Measurements from ENCODE around the gene CERS1.

The CERS1 gene

DNA sequence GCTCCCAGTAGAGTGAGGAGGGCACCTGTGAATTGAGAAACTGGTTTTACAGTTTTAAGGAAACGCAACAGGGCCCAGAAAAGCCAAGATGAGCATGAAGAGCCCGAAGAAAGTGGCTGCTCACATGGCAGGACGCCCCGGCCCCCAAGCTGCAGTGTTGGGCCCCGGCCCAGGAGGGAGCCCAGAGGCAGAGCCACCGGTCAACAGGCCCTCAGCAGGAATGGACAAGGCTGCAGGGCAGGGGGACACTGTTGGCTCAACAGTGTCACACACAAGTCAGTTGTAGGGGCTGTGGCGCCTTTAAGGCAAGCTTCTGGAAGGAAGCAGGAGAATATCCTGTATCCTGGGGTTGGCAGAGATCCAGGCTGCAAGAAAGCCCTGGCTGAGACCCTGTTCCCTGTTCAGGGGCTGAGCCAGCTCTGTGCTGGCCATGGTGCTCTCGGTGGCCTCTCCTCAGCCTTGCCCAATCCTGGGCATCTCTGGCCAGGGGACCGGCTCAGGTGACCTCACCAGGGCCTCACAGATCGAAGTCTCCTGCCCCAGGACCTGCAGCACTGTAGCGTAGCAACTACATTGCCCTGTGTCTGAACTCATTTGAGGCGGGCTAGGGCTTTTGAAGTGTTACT, 36.2 kb downstream of the CERS1 start:
- H3K4me3 ChIP-seq (ENCODE audit: low read length): no peak overlapping the region
- H3K27me3 ChIP-seq (ENCODE audit: insufficient read depth, low read length): no peaks in the 10 kb centered on the region
- H2AFZ ChIP-seq (ENCODE audit: low read depth, low read length): no peak overlapping the region
- no peaks in the 10 kb centered on the region for H3K9me3 ChIP-seq (ENCODE audit: low read length)
- H3K36me3 ChIP-seq (ENCODE audit: insufficient read depth, low read length): peaks cover 89% of the 10 kb centered on the region
- peaks cover 6% of the 10 kb centered on the region for H3K4me1 ChIP-seq (ENCODE audit: insufficient read depth, low read length)

DNA sequence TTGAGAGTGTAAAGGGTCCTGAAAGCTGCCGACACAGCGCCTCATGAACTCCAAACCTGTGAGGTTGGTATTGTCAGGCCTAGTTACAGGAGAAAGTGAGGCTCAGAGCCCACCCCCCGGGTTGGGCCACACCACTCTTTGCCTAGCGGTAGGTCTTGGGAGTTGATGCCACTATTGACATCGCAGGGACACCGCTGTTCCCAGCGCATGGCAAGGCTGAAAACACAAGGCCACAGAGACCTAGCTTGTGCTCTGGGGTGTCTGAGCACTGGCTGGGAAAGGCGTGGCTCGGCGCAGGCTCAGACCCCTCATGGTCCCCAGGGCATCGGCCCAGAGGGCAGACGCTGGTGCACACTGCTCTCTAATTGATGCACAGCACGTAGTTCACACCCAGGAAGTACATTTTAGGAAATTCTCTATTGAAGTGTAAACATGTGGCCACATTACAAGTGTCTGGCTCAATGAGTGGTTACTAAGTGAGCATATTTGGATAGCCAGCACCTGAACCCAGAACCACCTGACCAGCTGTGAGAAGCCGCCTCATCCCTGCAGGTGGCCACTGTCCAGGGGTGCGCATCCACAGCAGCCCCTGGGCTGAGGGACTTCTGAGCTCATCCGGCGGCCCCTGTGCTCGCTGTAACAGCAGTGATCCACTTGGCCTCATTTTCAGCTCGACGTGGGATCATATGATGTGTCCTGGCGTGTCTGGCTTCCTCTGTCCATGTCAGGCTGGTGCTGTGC, 36.9 kb downstream of the CERS1 start:
- no peaks in the 10 kb centered on the region for H3K9me3 ChIP-seq (ENCODE audit: low read length)
- no peak overlapping the region for H3K4me3 ChIP-seq (ENCODE audit: low read length)
- H3K27me3 ChIP-seq (ENCODE audit: insufficient read depth, low read length): no peaks in the 10 kb centered on the region
- peaks cover 92% of the 10 kb centered on the region for H3K36me3 ChIP-seq (ENCODE audit: insufficient read depth, low read length)
- H3K4me1 ChIP-seq (ENCODE audit: insufficient read depth, low read length): peaks cover 6% of the 10 kb centered on the region
- no peak overlapping the region for H2AFZ ChIP-seq (ENCODE audit: low read depth, low read length)

DNA sequence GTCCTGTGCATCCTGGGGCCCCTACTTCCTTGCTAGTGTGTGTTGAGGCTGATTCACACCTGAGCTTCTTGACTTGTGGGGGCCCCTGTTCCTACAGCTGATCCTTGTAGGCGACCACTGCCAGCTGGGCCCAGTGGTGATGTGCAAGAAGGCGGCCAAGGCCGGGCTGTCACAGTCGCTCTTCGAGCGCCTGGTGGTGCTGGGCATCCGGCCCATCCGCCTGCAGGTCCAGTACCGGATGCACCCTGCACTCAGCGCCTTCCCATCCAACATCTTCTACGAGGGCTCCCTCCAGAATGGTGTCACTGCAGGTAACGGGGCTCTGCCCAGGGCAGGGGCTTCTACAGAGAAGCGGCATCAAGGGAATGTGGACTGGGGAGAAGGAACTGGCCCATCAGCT, 38.7 kb downstream of the CERS1 start:
- Histone ChIP-seq H3K9me3 (ENCODE audit: low read length) (no peaks in the 10 kb centered on the region), H3K4me3 (ENCODE audit: low read length) (no peak overlapping the region), H3K36me3 (ENCODE audit: insufficient read depth, low read length) (peaks cover 95% of the 10 kb centered on the region), H2AFZ (ENCODE audit: low read depth, low read length) (no peak overlapping the region), H3K27me3 (ENCODE audit: insufficient read depth, low read length) (no peaks in the 10 kb centered on the region), H3K4me1 (ENCODE audit: insufficient read depth, low read length) (peaks cover 6% of the 10 kb centered on the region)

DNA sequence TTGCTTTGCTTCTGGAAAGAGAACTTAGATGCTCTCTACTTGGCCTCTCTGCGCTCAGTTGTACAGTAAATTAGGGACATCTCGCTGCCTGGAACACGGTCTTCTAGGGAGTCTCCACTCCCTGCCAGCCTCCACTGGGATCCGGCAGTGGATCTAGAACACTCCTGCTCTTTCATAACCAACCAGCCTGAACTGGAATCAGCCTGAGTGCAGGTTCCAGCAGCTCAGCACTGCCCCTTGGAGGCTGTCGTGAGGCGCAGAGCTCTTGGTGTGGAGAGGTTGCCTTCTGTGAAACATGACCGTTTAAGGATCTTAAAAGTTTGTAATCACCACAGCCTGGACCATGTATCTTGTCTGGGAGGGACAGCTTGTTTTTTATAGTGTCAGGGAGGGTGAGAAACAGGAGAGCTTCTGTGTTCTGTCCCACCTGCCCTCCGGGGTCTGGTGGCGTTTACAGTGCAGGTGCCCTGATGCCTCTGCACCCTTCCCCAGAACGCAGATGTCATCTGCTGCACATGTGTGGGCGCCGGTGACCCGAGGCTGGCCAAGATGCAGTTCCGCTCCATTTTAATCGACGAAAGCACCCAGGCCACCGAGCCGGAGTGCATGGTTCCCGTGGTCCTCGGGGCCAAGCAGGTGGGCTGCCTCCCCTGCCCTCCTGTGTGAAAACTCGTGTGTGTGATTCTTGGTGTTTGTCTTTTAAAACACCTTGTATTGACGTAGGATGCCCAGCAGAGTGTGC, 39.4 kb downstream of the CERS1 start:
- H3K36me3 ChIP-seq (ENCODE audit: insufficient read depth, low read length): peaks cover 95% of the 10 kb centered on the region
- no peaks in the 10 kb centered on the region for H3K9me3 ChIP-seq (ENCODE audit: low read length)
- H2AFZ ChIP-seq (ENCODE audit: low read depth, low read length): no peak overlapping the region
- H3K27me3 ChIP-seq (ENCODE audit: insufficient read depth, low read length): no peaks in the 10 kb centered on the region
- H3K4me1 ChIP-seq (ENCODE audit: insufficient read depth, low read length): peaks cover 6% of the 10 kb centered on the region
- H3K4me3 ChIP-seq (ENCODE audit: low read length): no peak overlapping the region

DNA sequence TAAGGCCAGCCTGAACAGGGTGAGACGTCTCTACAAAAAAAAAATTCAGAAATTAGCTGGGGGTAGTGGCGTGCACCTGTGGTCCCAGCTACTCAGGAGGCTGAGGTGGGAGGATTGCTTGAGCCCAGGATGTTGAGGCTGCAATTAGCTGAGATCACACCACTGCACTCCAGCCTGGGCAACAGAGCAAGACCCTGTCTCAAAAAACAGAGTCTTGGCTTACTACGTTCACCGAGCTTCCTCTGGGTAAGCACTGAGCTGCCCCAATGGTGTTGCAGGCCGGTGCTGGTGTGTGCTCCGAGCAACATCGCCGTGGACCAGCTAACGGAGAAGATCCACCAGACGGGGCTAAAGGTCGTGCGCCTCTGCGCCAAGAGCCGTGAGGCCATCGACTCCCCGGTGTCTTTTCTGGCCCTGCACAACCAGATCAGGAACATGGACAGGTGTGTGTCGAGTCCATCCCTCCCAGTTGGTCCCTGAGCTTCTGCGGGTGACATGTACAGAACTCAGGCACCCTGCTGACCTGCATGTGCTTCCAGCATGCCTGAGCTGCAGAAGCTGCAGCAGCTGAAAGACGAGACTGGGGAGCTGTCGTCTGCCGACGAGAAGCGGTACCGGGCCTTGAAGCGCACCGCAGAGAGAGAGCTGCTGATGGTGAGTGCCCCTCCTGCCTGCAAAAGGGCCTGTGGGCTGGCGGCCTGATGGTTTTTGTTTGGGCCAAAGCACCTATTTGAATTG, 40.1 kb downstream of the CERS1 start:
- H3K4me3 ChIP-seq (ENCODE audit: low read length): no peak overlapping the region
- H3K27me3 ChIP-seq (ENCODE audit: insufficient read depth, low read length): no peaks in the 10 kb centered on the region
- H3K9me3 ChIP-seq (ENCODE audit: low read length): no peaks in the 10 kb centered on the region
- peaks cover 6% of the 10 kb centered on the region for H3K4me1 ChIP-seq (ENCODE audit: insufficient read depth, low read length)
- H3K36me3 ChIP-seq (ENCODE audit: insufficient read depth, low read length): peaks cover 95% of the 10 kb centered on the region
- no peak overlapping the region for H2AFZ ChIP-seq (ENCODE audit: low read depth, low read length)

DNA sequence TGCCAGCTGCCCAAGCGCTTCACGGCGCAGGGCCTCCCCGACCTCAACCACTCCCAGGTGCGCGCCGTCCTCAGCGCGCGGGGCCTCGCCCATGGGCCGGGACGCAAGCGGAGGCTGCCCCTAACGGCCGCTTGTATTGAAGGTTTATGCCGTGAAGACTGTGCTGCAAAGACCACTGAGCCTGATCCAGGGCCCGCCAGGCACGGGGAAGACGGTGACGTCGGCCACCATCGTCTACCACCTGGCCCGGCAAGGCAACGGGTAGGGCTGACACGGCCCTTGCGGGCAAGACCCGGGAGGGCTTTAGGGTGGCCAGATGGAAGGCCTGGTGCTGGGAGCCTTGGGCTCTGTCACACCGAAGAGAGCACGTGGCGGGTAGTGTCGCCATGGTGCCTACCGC, 41.0 kb downstream of the CERS1 start:
- Histone ChIP-seq H3K36me3 (ENCODE audit: insufficient read depth, low read length) (peaks cover 95% of the 10 kb centered on the region), H3K4me3 (ENCODE audit: low read length) (no peak overlapping the region), H2AFZ (ENCODE audit: low read depth, low read length) (no peak overlapping the region), H3K9me3 (ENCODE audit: low read length) (no peaks in the 10 kb centered on the region), H3K4me1 (ENCODE audit: insufficient read depth, low read length) (peaks cover 6% of the 10 kb centered on the region), H3K27me3 (ENCODE audit: insufficient read depth, low read length) (no peaks in the 10 kb centered on the region)

DNA sequence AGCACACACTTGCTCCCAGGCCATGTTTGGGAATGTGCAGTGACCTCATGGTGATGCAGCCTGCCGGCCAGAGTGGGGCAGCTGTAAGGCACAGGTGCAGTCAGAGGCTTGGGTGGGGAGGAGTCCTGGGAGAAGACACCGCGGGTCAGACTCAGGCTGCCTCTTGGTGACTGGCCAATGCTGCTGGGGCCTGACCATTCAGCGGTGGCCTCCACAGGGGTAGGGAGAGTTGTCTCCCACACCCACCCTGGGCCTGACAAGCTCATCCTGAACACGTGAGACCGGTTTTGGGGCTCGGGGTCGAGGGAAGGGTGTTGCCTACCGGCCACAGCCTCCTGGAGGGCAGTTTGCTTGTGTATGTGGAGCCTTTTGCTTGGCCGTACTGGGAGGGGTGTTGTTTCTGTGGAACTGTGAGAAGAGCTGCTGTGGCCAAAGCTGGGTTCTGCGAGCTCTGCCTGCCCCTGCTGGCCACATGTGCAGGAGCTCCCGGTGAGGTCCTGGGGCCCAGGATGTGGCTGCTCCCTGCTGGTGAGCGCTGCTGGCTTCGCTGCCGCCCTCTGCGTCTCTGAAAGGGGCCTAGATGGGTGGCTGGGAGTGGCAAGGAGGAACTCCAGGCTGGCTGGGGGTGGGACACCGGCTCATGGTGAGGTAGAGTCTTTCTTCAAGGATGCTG, 42.1 kb downstream of the CERS1 start:
- H3K4me1 ChIP-seq (ENCODE audit: insufficient read depth, low read length): peaks cover 6% of the 10 kb centered on the region
- H3K9me3 ChIP-seq (ENCODE audit: low read length): no peaks in the 10 kb centered on the region
- H3K27me3 ChIP-seq (ENCODE audit: insufficient read depth, low read length): no peaks in the 10 kb centered on the region
- H2AFZ ChIP-seq (ENCODE audit: low read depth, low read length): no peak overlapping the region
- peaks cover 90% of the 10 kb centered on the region for H3K36me3 ChIP-seq (ENCODE audit: insufficient read depth, low read length)
- no peak overlapping the region for H3K4me3 ChIP-seq (ENCODE audit: low read length)

DNA sequence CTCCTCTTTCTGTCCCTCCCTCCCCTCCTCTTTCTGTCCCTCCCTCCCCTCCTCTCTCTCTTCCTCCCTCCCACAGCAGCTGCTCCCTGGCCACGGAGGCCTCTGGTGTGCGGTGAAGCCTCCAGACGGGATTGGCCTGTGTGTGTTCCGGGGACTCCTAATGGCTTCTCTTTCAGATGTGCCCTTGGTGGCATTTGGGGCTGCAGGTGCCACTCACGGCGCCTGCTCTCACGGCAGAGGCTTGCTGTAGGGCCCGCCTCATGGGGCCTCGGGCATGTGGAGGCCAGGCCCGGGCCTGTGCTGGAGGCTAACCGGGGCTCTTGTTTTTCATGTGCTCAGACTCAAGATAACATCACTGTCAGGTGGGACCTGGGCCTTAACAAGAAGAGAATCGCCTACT, 43.3 kb downstream of the CERS1 start:
- no peaks in the 10 kb centered on the region for H3K9me3 ChIP-seq (ENCODE audit: low read length)
- no peaks in the 10 kb centered on the region for H3K27me3 ChIP-seq (ENCODE audit: insufficient read depth, low read length)
- H3K4me1 ChIP-seq (ENCODE audit: insufficient read depth, low read length): peaks cover 6% of the 10 kb centered on the region
- H3K4me3 ChIP-seq (ENCODE audit: low read length): no peak overlapping the region
- H3K36me3 ChIP-seq (ENCODE audit: insufficient read depth, low read length): peaks cover 87% of the 10 kb centered on the region
- H2AFZ ChIP-seq (ENCODE audit: low read depth, low read length): no peak overlapping the region

DNA sequence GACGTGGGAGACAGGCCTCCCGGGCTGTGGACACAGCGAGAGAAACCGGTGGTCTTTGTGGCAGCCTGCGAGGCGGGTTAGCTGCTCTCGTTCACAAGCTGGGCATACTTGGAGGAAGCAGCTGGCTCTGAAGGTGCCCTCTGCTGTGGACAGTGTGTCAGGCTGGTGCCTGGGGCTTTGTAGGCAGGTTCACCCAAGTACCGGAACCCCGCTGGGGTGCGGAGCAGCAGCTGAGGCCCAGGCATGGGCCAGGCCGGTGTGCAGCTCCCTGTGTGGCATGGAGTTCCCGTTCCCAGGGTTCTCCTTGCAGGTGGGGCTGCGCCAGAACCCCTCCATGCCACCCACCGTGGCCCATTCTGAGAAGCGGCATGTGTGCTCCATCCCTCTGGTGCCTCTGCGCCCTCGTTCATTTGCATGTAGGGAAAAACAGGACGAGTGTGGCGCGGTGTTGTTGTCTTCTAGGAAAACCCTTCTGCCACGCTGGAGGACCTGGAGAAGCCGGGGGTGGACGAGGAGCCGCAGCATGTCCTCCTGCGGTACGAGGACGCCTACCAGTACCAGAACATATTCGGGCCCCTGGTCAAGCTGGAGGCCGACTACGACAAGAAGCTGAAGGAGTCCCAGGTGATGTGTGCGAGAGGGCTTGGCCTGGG, 44.2 kb downstream of the CERS1 start:
- Histone ChIP-seq H3K4me3 (ENCODE audit: low read length) (no peak overlapping the region), H3K9me3 (ENCODE audit: low read length) (no peaks in the 10 kb centered on the region), H3K4me1 (ENCODE audit: insufficient read depth, low read length) (peaks cover 6% of the 10 kb centered on the region), H2AFZ (ENCODE audit: low read depth, low read length) (no peak overlapping the region), H3K36me3 (ENCODE audit: insufficient read depth, low read length) (peaks cover 80% of the 10 kb centered on the region), H3K27me3 (ENCODE audit: insufficient read depth, low read length) (no peaks in the 10 kb centered on the region)

DNA sequence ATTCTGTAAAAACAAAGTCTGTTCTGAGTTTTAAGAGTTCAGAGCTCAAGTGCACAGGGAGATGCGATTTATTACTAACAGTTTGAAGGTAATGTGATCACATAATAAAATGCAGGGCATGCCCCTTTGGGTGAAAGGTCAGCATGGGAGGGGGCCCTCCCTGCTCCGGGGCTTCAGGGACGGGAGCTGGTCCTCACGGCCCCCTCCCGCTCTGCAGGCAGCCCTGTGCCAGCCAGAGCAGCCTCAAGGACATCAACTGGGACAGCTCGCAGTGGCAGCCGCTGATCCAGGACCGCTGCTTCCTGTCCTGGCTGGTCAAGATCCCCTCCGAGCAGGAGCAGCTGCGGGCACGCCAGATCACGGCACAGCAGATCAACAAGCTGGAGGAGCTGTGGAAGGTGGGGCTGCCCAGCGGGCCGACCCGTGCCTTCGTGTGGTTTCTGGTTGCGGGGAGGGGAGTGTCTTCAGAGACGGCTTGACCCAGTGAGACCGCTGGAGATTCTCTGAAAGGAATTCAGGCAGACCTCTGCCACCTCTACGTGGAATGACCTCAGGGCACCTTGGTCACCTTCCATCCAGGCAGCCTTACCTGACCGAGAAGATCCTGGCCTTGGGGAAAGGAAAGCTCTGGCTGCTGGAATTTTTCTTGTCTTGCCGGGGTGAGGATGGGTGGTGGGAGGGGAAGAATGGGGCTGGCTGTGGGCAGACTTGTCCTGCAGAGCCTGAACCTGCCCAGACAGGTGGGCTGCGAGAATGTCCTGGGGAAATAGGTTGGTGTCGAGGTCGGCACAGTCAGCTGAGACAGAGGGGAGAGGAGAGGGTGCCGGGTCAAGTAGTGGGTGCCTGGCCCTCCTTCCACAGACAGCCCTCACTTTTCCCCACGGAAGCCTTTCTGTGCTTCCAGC, 45.2 kb downstream of the CERS1 start:
- peaks cover 74% of the 10 kb centered on the region for H3K36me3 ChIP-seq (ENCODE audit: insufficient read depth, low read length)
- no peak overlapping the region for H3K4me3 ChIP-seq (ENCODE audit: low read length)
- H3K4me1 ChIP-seq (ENCODE audit: insufficient read depth, low read length): no peaks in the 10 kb centered on the region
- H2AFZ ChIP-seq (ENCODE audit: low read depth, low read length): no peak overlapping the region
- H3K9me3 ChIP-seq (ENCODE audit: low read length): no peaks in the 10 kb centered on the region
- no peaks in the 10 kb centered on the region for H3K27me3 ChIP-seq (ENCODE audit: insufficient read depth, low read length)

DNA sequence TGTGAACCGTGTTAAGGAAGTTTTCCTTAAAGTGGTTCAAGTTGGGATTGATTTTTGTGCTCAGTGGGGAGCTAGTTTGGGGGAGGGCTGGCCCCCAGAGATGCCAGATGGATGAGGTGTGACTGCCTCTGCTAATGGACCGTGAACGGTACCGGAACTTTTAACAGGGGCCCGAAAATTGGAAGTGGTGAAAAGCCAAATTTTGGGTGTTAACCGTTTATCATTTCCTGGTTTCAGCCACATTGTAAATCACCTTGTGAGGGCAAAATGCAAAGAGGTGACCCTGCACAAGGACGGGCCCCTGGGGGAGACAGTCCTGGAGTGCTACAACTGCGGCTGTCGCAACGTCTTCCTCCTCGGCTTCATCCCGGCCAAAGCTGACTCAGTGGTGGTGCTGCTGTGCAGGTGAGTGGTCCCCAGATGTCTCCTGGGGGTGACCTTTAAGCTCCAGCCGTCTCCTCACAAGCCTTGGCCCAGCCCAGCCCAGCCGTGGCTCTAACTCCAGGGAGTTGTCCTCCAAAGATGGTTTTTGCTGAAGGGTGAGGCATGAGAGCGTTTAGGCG, 46.0 kb downstream of the CERS1 start:
- H2AFZ ChIP-seq (ENCODE audit: low read depth, low read length): no peak overlapping the region
- H3K36me3 ChIP-seq (ENCODE audit: insufficient read depth, low read length): peaks cover 67% of the 10 kb centered on the region
- no peaks in the 10 kb centered on the region for H3K27me3 ChIP-seq (ENCODE audit: insufficient read depth, low read length)
- no peaks in the 10 kb centered on the region for H3K9me3 ChIP-seq (ENCODE audit: low read length)
- H3K4me1 ChIP-seq (ENCODE audit: insufficient read depth, low read length): no peaks in the 10 kb centered on the region
- H3K4me3 ChIP-seq (ENCODE audit: low read length): no peak overlapping the region
